Ascending aorta (tissue), 2 donors: ENCODE data around the gene TSHZ1. TPM values are rescaled to one million over a fixed set of nuclear protein-coding genes. Genes with fewer than 3 reads are reported as not detected.

Experiments
- DNase-seq, 2 donors: peaks; one replicate each; pipeline ENCODE4 v3.0.0-alpha.2; 2019; ENCODE audit warnings: low spot score in 2 of 2
- H3K27ac ChIP-seq, 2 donors: fragments of 200-600 bp; sonication (generic); one replicate each; pipeline ENCODE4 v1.5.1; 2016 to 2017; ENCODE audit warnings: mild to moderate bottlenecking in 1 of 2
- H3K27me3 ChIP-seq: fragments of 200-600 bp; sonication (generic); one replicate; pipeline ENCODE4 v1.5.1; 2017
- H3K36me3 ChIP-seq, 2 donors: fragments of 200-600 bp; sonication (generic); one replicate each; pipeline ENCODE4 v1.5.1; 2016
- H3K4me1 ChIP-seq, 2 donors: fragments of 200-600 bp; sonication (generic); one replicate each; pipeline ENCODE4 v1.5.1; 2016 to 2017; ENCODE audit warnings: mild to moderate bottlenecking in 1 of 2
- H3K4me3 ChIP-seq, 2 donors: fragments of 200-600 bp; sonication (generic); one replicate each; pipeline ENCODE4 v1.5.1; 2016 to 2017; ENCODE audit warnings: mild to moderate bottlenecking in 1 of 2
- H3K9me3 ChIP-seq, 2 donors: fragments of 200-600 bp; sonication (generic); one replicate each; pipeline ENCODE4 v1.5.1; 2016
- intact Hi-C: fragments of 100-400 bp; cut with DNase I; formaldehyde crosslinking; loops from one replicate; pipeline ENCODE4 v1.15.1; 2023
- total RNA-seq: library from RNA; depleted of rRNA; stranded (reverse); fragments of >200 nt; gene quantifications from one replicate; pipeline ENCODE4 v1.1.0, GENCODE V29; 2016
- TF ChIP-seq, protein P1 (sequence below), 3 experiments: fragments of 200-600 bp in 2 of 3; fragments of 450-650 bp in 1 of 3; sonication (generic) in 2 of 3; IDR thresholded peaks; one replicate each; pipeline ENCODE4 v1.5.1; 2016 to 2019; ENCODE audit warnings: antibody characterized with exemption in 3 of 3, mild to moderate bottlenecking in 1 of 3, moderate library complexity in 1 of 3

The TSHZ1 gene
- total RNA-seq, 1 donor from 2014 or later: 13.3 TPM

DNA sequence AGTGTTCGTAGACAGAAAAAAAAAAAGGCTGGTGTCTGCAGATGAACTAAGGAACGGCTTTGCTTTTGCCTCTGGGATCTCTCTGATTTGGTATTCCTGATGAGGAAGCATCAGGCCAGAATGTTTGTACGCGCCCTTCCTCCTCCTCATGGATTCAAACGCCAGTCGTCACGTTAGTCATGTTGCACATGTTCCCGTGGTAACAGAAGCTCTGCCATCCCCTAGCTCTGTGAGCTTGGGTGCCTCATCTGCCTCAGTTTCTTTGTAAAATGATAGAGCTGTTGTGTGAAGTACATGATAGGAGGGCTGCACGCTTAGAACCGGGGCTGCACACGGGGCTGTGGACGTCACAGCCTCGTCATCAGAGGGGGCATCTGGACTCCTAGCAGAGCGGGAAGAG is 47.0 kb downstream of the TSHZ1 start:
- no peaks in the 10 kb centered on the region for H3K36me3 ChIP-seq
- DNase-seq: no peak
- H3K4me1 ChIP-seq: peaks cover 0 to 6% of the 10 kb centered on the region in 2 donors
- H3K9me3 ChIP-seq: no peaks in the 10 kb centered on the region
- TF ChIP-seq, protein P1, sequence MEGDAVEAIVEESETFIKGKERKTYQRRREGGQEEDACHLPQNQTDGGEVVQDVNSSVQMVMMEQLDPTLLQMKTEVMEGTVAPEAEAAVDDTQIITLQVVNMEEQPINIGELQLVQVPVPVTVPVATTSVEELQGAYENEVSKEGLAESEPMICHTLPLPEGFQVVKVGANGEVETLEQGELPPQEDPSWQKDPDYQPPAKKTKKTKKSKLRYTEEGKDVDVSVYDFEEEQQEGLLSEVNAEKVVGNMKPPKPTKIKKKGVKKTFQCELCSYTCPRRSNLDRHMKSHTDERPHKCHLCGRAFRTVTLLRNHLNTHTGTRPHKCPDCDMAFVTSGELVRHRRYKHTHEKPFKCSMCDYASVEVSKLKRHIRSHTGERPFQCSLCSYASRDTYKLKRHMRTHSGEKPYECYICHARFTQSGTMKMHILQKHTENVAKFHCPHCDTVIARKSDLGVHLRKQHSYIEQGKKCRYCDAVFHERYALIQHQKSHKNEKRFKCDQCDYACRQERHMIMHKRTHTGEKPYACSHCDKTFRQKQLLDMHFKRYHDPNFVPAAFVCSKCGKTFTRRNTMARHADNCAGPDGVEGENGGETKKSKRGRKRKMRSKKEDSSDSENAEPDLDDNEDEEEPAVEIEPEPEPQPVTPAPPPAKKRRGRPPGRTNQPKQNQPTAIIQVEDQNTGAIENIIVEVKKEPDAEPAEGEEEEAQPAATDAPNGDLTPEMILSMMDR (IDR thresholded peaks at IDR 0.05): no peak
- H3K4me3 ChIP-seq: no peak overlapping the region
- intact Hi-C loops: no loop called here
- no peaks in the 10 kb centered on the region for H3K27me3 ChIP-seq
- no peak overlapping the region for H3K27ac ChIP-seq

DNA sequence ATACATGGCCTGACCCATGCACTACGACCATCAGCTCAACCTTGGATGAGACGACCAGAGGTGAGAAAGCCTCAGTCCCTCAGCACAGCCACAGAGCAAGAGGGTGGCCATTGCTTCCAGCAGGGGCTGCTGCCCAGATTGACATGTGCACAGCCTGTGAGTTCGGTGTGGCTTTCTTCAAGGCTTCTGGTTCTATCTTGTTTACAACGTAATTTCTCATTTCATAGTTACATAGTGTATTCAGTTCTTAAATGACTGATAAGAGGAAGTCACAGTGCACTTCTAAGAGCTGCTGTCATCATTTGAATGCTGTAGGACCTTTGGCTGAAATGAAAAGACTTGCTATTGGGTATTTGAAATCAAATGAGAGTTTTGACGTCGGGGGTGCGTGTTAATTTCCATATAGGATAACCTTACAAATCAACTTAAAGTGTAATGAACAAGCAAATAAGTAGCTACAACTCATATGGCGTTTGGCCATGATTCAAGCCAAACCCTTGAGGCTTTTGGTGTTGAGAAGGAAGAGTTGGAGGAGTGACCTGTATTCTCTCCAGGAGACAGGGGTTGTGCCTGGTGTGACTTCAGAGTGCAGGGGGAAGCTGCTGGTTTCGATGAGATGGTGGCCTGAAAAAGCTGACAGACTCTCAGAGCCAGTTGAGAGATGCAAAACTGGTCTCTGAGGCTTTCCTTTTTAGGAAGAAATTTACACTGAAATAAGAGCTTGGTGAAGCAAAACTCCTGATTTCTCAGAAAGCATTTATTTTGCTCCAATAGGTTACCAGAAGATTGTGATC is 51.0 kb downstream of the TSHZ1 start:
- H3K27ac ChIP-seq: no peak overlapping the region
- H3K27me3 ChIP-seq: no peaks in the 10 kb centered on the region
- H3K36me3 ChIP-seq: no peaks in the 10 kb centered on the region
- H3K4me1 ChIP-seq: no peaks in the 10 kb centered on the region
- TF ChIP-seq, protein P1 (IDR thresholded peaks at IDR 0.05): no peak
- intact Hi-C loops: no loop called here
- DNase-seq: no peak
- H3K9me3 ChIP-seq: no peaks in the 10 kb centered on the region
- H3K4me3 ChIP-seq: no peak overlapping the region

DNA sequence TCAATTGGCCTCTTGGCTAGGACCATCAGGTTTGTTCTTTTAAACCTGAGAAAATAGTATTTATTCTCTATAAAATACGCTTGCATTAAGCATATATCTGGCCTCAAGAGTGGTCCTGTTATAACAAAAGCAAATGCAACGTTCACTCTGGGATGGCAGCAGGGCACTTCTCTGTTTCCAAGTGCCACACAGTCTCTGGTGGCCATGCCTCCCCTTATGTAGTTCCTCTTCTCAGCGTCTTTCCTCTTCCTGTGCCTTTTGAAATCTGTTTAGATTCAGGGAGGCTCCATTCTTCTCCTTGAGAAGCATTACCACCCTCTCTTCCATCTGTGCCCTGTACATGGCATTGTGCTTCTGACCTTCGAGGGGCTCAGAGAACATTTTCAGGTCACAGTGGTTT is 51.9 kb downstream of the TSHZ1 start:
- TF ChIP-seq, protein P1 (IDR thresholded peaks at IDR 0.05): no peak
- H3K4me1 ChIP-seq: no peaks in the 10 kb centered on the region
- intact Hi-C loops: no loop called here
- no peaks in the 10 kb centered on the region for H3K9me3 ChIP-seq
- no peak overlapping the region for H3K4me3 ChIP-seq
- no peaks in the 10 kb centered on the region for H3K27me3 ChIP-seq
- DNase-seq: no peak
- H3K27ac ChIP-seq: no peak overlapping the region
- H3K36me3 ChIP-seq: no peaks in the 10 kb centered on the region

- TF ChIP-seq, protein P1 (IDR thresholded peaks at IDR 0.05): no peak
- no peak for DNase-seq
- Histone ChIP-seq H3K27me3 (no peaks in the 10 kb centered on the region), H3K4me3 (no peak overlapping the region), H3K27ac (no peak overlapping the region), H3K4me1 (no peaks in the 10 kb centered on the region), H3K36me3 (no peaks in the 10 kb centered on the region), H3K9me3 (no peaks in the 10 kb centered on the region)
- intact Hi-C loops: no loop called here
Measured at GRCh38 chr18:75264195-75264594, 53.6 kb downstream of the TSHZ1 start.

- H3K9me3 ChIP-seq: no peaks in the 10 kb centered on the region
- H3K27ac ChIP-seq: no peak overlapping the region
- intact Hi-C loops: no loop called here
- H3K4me1 ChIP-seq: no peaks in the 10 kb centered on the region
- no peak for DNase-seq
- no peaks in the 10 kb centered on the region for H3K36me3 ChIP-seq
- TF ChIP-seq, protein P1 (IDR thresholded peaks at IDR 0.05): no peak
- no peak overlapping the region for H3K4me3 ChIP-seq
- H3K27me3 ChIP-seq: no peaks in the 10 kb centered on the region
Measured at GRCh38 chr18:75264926-75265597, 54.5 kb downstream of the TSHZ1 start.
